GM23338 (cell line): Measurements from ENCODE around the gene PRSS56. TPM values are rescaled to one million over a fixed set of nuclear protein-coding genes. Genes with fewer than 3 reads are reported as not detected.

Experiments used
- ATAC-seq: fragments of 200-7000 bp; cut with Tn5 transposase; 3 replicates; pipeline ENCODE4 v1.9.1; 2020
- DNase-seq: peaks from one replicate; pipeline ENCODE4 v3.0.0-alpha.2; 2015; ENCODE audit warnings: low spot score
- H2AFZ ChIP-seq: fragments of 200-600 bp; sonication (generic); 2 replicates; pipeline ENCODE4 v1.8.0; 2016; ENCODE audit warnings: antibody characterized with exemption, mild to moderate bottlenecking, moderate library complexity
- H3F3A ChIP-seq: fragments of 200-600 bp; sonication (generic); replicated peaks from 2 replicates; pipeline ENCODE4 v1.8.0; 2017; ENCODE audit warnings: antibody characterized with exemption, mixed run types, low read depth
- H3K27ac ChIP-seq: fragments of 200-600 bp; sonication (generic); 2 replicates; pipeline ENCODE4 v1.6.1; 2016; ENCODE audit warnings: low read depth
- H3K27me3 ChIP-seq: fragments of 200-600 bp; sonication (generic); 2 replicates; pipeline ENCODE4 v1.8.0; 2016; ENCODE audit warnings: mild to moderate bottlenecking, mixed run types, moderate library complexity; ENCODE audit not compliant: insufficient read depth
- H3K36me3 ChIP-seq: fragments of 200-600 bp; sonication (generic); 2 replicates; pipeline ENCODE4 v1.8.0; 2016; ENCODE audit warnings: mild to moderate bottlenecking; ENCODE audit not compliant: insufficient read depth
- H3K4me1 ChIP-seq: fragments of 200-600 bp; sonication (generic); 2 replicates; pipeline ENCODE4 v1.8.0; 2016; ENCODE audit warnings: mild to moderate bottlenecking, moderate library complexity; ENCODE audit not compliant: insufficient read depth
- H3K4me2 ChIP-seq: fragments of 200-600 bp; sonication (generic); 2 replicates; pipeline ENCODE4 v1.7.1; 2017; ENCODE audit warnings: mixed run types
- H3K4me3 ChIP-seq: fragments of 200-600 bp; sonication (generic); 2 replicates; pipeline ENCODE4 v1.6.1; 2016; ENCODE audit warnings: mixed run types
- H3K79me2 ChIP-seq: fragments of 200-600 bp; sonication (generic); replicated peaks from 2 replicates; pipeline ENCODE4 v1.8.0; 2017; ENCODE audit warnings: mild to moderate bottlenecking; ENCODE audit not compliant: insufficient read depth
- H3K9me2 ChIP-seq: fragments of 200-600 bp; sonication (generic); 2 replicates; pipeline ENCODE4 v1.8.0; 2017; ENCODE audit not compliant: insufficient read depth
- H4K20me1 ChIP-seq: fragments of 200-600 bp; sonication (generic); replicated peaks from 2 replicates; pipeline ENCODE4 v1.8.0; 2017; ENCODE audit warnings: mild to moderate bottlenecking; ENCODE audit not compliant: insufficient read depth
- H3K27ac Mint-ChIP-seq: 2 replicates; pipeline ENCODE4 v1.8.0; 2020; ENCODE audit warnings: inconsistent platforms, mild to moderate bottlenecking, moderate library complexity, mixed read lengths
- H3K27me3 Mint-ChIP-seq: 3 replicates; pipeline ENCODE4 v1.8.0; 2022; ENCODE audit warnings: low read depth, mild to moderate bottlenecking, moderate library complexity, mixed read lengths, inconsistent platforms; ENCODE audit not compliant: insufficient read depth, poor library complexity
- H3K36me3 Mint-ChIP-seq: 3 replicates; pipeline ENCODE4 v1.8.0; 2021; ENCODE audit warnings: low read depth, mild to moderate bottlenecking, inconsistent platforms, moderate library complexity, mixed read lengths
- H3K4me1 Mint-ChIP-seq: 3 replicates; pipeline ENCODE4 v1.8.0; 2020; ENCODE audit warnings: mild to moderate bottlenecking, inconsistent platforms, mixed read lengths
- H3K4me3 Mint-ChIP-seq: 3 replicates; pipeline ENCODE4 v1.8.0; 2021; ENCODE audit warnings: moderate library complexity, mild to moderate bottlenecking, inconsistent platforms, mixed read lengths
- H3K9me3 Mint-ChIP-seq: 3 replicates; pipeline ENCODE4 v1.8.0; 2020; ENCODE audit warnings: moderate library complexity, mild to moderate bottlenecking, inconsistent platforms, mixed read lengths
- CREB1 ChIP-seq: fragments of 250-450 bp; sonication (Bioruptor Pico); IDR thresholded peaks from 2 replicates; pipeline ENCODE4 v1.5.0; 2020; ENCODE audit warnings: low read depth, mild to moderate bottlenecking, moderate library complexity
- EZH2 ChIP-seq: fragments of 200-600 bp; sonication (generic); IDR thresholded peaks from one replicate; pipeline ENCODE4 v1.8.0; 2017; ENCODE audit warnings: antibody characterized with exemption, mild to moderate bottlenecking, low read depth; ENCODE audit not compliant: unreplicated experiment
- EZH2phosphoT487 ChIP-seq: fragments of 200-600 bp; sonication (generic); IDR thresholded peaks from one replicate; pipeline ENCODE4 v1.8.1; 2018; ENCODE audit warnings: antibody characterized with exemption; ENCODE audit not compliant: unreplicated experiment
- JUNB ChIP-seq: IDR thresholded peaks from one replicate; pipeline ENCODE4 v1.6.1; 2016; ENCODE audit warnings: antibody characterized with exemption; ENCODE audit not compliant: unreplicated experiment
- NANOG ChIP-seq: IDR thresholded peaks from 2 replicates; pipeline ENCODE4 v1.6.1; 2016; ENCODE audit warnings: antibody characterized with exemption, borderline replicate concordance
- POLR2AphosphoS5 ChIP-seq: IDR thresholded peaks from 2 replicates; pipeline ENCODE4 v1.6.1; 2016; ENCODE audit warnings: antibody characterized with exemption, low read depth
- STAT1 ChIP-seq: IDR thresholded peaks from one replicate; pipeline ENCODE4 v1.6.1; 2016; ENCODE audit warnings: antibody characterized with exemption; ENCODE audit not compliant: unreplicated experiment
- ZNF114 ChIP-seq: fragments of 250-450 bp; sonication (Bioruptor Pico); IDR thresholded peaks from 2 replicates; pipeline ENCODE4 v1.5.0; 2020; ENCODE audit warnings: mild to moderate bottlenecking, moderate library complexity
- ZNF331 ChIP-seq: fragments of 250-450 bp; sonication (Bioruptor Pico); IDR thresholded peaks from 2 replicates; pipeline ENCODE4 v1.5.0; 2020; ENCODE audit warnings: low read depth, mild to moderate bottlenecking, moderate library complexity
- polyA plus RNA-seq: library from polyadenylated mRNA; unstranded; fragments of >200 nt; fragmentation: Nextera tagmentation; extraction: Ambion mirVana; gene quantifications from 2 replicates; pipeline ENCODE4 v1.2.1, GENCODE V29; 2016
- total RNA-seq: library from RNA; depleted of rRNA; stranded (reverse); fragments of >200 nt; shearing (Covaris generic); gene quantifications from 2 replicates; pipeline ENCODE4 v1.2.3, GENCODE V29; 2014
- TF ChIP-seq, protein P1 (sequence below): IDR thresholded peaks from one replicate; pipeline ENCODE4 v1.6.1; 2018; ENCODE audit warnings: antibody characterized with exemption; ENCODE audit not compliant: unreplicated experiment
- TF ChIP-seq, protein P2 (sequence below), 2 experiments: fragments of 200-600 bp in 1 of 2; sonication (generic) in 1 of 2; conservative IDR thresholded peaks; 2 replicates each; pipeline versions ENCODE4 v1.5.1 to v1.6.1; 2016 to 2017; ENCODE audit warnings: antibody characterized with exemption in 2 of 2, low read depth in 2 of 2, mild to moderate bottlenecking in 2 of 2, moderate library complexity in 1 of 2
- TF ChIP-seq, protein P3 (sequence below): IDR thresholded peaks from 2 replicates; pipeline ENCODE4 v1.6.1; 2016; ENCODE audit warnings: antibody characterized with exemption
- TF ChIP-seq, protein P4 (sequence below): fragments of 250-450 bp; sonication (Bioruptor Pico); IDR thresholded peaks from 2 replicates; pipeline ENCODE4 v1.5.0; 2020; ENCODE audit warnings: mild to moderate bottlenecking, moderate library complexity

Gene PRSS56
- total and polyA plus RNA-seq, 2 experiments from 2014 or later, result 0.27 to 0.31 TPM

DNA sequence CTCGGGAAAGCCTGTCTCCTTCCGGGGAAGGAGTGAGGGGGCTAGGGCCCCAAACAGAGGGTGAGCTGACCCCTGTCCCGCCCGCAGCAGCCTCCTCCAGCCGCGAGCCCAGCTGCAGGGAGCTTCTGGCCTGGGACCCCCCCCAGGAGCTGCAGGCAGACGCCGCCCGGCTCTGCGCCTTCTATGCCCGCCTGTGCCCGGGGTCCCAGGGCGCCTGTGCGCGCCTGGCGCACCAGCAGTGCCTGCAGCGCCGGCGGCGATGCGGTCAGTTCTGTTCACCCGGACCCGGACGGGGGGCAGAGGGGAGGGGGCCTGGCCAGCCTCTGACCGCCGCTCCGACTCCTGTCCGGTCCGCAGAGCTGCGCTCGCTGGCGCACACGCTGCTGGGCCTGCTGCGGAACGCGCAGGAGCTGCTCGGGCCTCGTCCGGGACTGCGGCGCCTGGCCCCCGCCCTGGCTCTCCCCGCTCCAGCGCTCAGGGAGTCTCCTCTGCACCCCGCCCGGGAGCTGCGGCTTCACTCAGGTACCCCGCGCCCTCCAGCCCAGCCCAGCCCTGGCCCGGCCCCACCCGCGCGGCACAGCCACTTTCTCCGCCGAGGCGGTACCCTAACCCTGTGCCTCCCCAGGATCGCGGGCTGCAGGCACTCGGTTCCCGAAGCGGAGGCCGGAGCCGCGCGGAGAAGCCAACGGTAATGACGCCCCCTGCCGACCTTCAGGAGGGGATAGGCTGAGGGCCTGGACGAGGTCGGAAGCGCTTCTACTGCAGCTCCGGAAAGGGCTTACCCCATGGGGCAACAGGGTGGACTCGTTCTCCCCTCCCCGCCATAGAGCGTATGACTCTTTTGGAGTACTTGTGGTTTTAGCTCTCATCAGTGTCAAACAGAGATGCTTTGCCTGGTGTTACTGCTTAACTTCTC lies 3.8 kb downstream of the PRSS56 start:
- peak overlapping the region; percentile 86 for H3K4me2 ChIP-seq
- H3K27ac Mint-ChIP-seq, result no peak overlapping the region
- H3K27me3 ChIP-seq, result peaks cover 44% of the 10 kb centered on the region
- H3K27me3 Mint-ChIP-seq, result peaks cover 46% of the 10 kb centered on the region
- peak overlapping the region; percentile 83; the same call in 1 of the 2 replicates for H2AFZ ChIP-seq
- no peaks in the 10 kb centered on the region for H3K79me2 ChIP-seq
- H3K4me1 ChIP-seq, result no peaks in the 10 kb centered on the region; the same call in 1 of the 2 replicates
- H3K27ac ChIP-seq, result no peak overlapping the region
- H4K20me1 ChIP-seq, result no peaks in the 10 kb centered on the region
- H3K36me3 Mint-ChIP-seq, result no peaks in the 10 kb centered on the region; the same call in 2 of the 3 replicates
- TF ChIP-seq STAT1, result no peak
- TF ChIP-seq, protein P1, sequence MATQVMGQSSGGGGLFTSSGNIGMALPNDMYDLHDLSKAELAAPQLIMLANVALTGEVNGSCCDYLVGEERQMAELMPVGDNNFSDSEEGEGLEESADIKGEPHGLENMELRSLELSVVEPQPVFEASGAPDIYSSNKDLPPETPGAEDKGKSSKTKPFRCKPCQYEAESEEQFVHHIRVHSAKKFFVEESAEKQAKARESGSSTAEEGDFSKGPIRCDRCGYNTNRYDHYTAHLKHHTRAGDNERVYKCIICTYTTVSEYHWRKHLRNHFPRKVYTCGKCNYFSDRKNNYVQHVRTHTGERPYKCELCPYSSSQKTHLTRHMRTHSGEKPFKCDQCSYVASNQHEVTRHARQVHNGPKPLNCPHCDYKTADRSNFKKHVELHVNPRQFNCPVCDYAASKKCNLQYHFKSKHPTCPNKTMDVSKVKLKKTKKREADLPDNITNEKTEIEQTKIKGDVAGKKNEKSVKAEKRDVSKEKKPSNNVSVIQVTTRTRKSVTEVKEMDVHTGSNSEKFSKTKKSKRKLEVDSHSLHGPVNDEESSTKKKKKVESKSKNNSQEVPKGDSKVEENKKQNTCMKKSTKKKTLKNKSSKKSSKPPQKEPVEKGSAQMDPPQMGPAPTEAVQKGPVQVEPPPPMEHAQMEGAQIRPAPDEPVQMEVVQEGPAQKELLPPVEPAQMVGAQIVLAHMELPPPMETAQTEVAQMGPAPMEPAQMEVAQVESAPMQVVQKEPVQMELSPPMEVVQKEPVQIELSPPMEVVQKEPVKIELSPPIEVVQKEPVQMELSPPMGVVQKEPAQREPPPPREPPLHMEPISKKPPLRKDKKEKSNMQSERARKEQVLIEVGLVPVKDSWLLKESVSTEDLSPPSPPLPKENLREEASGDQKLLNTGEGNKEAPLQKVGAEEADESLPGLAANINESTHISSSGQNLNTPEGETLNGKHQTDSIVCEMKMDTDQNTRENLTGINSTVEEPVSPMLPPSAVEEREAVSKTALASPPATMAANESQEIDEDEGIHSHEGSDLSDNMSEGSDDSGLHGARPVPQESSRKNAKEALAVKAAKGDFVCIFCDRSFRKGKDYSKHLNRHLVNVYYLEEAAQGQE, result no peak
- no peak for TF ChIP-seq POLR2AphosphoS5
- TF ChIP-seq, protein P2, sequence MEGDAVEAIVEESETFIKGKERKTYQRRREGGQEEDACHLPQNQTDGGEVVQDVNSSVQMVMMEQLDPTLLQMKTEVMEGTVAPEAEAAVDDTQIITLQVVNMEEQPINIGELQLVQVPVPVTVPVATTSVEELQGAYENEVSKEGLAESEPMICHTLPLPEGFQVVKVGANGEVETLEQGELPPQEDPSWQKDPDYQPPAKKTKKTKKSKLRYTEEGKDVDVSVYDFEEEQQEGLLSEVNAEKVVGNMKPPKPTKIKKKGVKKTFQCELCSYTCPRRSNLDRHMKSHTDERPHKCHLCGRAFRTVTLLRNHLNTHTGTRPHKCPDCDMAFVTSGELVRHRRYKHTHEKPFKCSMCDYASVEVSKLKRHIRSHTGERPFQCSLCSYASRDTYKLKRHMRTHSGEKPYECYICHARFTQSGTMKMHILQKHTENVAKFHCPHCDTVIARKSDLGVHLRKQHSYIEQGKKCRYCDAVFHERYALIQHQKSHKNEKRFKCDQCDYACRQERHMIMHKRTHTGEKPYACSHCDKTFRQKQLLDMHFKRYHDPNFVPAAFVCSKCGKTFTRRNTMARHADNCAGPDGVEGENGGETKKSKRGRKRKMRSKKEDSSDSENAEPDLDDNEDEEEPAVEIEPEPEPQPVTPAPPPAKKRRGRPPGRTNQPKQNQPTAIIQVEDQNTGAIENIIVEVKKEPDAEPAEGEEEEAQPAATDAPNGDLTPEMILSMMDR (conservative IDR thresholded peaks at IDR 0.05; ENCODE audit: low read depth in 2 of 2), result peak; percentile 64 to 86
- no peak for TF ChIP-seq ZNF114 (CRISPR knock-in tag)
- TF ChIP-seq EZH2, result peak; percentile 40
- TF ChIP-seq JUNB, result no peak
- TF ChIP-seq EZH2phosphoT487, result no peak
- no peak for TF ChIP-seq ZNF331
- TF ChIP-seq NANOG, result no peak
- no peak for TF ChIP-seq CREB1
- TF ChIP-seq, protein P3, sequence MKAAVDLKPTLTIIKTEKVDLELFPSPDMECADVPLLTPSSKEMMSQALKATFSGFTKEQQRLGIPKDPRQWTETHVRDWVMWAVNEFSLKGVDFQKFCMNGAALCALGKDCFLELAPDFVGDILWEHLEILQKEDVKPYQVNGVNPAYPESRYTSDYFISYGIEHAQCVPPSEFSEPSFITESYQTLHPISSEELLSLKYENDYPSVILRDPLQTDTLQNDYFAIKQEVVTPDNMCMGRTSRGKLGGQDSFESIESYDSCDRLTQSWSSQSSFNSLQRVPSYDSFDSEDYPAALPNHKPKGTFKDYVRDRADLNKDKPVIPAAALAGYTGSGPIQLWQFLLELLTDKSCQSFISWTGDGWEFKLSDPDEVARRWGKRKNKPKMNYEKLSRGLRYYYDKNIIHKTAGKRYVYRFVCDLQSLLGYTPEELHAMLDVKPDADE, result no peak; the same call in 1 of the 2 replicates
- TF ChIP-seq, protein P4, sequence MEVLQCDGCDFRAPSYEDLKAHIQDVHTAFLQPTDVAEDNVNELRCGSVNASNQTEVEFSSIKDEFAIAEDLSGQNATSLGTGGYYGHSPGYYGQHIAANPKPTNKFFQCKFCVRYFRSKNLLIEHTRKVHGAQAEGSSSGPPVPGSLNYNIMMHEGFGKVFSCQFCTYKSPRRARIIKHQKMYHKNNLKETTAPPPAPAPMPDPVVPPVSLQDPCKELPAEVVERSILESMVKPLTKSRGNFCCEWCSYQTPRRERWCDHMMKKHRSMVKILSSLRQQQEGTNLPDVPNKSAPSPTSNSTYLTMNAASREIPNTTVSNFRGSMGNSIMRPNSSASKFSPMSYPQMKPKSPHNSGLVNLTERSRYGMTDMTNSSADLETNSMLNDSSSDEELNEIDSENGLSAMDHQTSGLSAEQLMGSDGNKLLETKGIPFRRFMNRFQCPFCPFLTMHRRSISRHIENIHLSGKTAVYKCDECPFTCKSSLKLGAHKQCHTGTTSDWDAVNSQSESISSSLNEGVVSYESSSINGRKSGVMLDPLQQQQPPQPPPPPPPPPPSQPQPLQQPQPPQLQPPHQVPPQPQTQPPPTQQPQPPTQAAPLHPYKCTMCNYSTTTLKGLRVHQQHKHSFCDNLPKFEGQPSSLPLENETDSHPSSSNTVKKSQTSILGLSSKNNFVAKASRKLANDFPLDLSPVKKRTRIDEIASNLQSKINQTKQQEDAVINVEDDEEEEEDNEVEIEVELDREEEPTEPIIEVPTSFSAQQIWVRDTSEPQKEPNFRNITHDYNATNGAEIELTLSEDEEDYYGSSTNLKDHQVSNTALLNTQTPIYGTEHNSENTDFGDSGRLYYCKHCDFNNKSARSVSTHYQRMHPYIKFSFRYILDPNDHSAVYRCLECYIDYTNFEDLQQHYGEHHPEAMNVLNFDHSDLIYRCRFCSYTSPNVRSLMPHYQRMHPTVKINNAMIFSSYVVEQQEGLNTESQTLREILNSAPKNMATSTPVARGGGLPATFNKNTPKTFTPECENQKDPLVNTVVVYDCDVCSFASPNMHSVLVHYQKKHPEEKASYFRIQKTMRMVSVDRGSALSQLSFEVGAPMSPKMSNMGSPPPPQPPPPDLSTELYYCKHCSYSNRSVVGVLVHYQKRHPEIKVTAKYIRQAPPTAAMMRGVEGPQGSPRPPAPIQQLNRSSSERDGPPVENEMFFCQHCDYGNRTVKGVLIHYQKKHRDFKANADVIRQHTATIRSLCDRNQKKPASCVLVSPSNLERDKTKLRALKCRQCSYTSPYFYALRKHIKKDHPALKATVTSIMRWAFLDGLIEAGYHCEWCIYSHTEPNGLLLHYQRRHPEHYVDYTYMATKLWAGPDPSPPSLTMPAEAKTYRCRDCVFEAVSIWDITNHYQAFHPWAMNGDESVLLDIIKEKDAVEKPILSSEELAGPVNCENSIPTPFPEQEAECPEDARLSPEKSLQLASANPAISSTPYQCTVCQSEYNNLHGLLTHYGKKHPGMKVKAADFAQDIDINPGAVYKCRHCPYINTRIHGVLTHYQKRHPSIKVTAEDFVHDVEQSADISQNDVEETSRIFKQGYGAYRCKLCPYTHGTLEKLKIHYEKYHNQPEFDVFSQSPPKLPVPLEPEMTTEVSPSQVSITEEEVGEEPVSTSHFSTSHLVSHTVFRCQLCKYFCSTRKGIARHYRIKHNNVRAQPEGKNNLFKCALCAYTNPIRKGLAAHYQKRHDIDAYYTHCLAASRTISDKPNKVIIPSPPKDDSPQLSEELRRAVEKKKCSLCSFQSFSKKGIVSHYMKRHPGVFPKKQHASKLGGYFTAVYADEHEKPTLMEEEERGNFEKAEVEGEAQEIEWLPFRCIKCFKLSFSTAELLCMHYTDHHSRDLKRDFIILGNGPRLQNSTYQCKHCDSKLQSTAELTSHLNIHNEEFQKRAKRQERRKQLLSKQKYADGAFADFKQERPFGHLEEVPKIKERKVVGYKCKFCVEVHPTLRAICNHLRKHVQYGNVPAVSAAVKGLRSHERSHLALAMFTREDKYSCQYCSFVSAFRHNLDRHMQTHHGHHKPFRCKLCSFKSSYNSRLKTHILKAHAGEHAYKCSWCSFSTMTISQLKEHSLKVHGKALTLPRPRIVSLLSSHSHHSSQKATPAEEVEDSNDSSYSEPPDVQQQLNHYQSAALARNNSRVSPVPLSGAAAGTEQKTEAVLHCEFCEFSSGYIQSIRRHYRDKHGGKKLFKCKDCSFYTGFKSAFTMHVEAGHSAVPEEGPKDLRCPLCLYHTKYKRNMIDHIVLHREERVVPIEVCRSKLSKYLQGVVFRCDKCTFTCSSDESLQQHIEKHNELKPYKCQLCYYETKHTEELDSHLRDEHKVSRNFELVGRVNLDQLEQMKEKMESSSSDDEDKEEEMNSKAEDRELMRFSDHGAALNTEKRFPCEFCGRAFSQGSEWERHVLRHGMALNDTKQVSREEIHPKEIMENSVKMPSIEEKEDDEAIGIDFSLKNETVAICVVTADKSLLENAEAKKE, result no peak
- 0 out of 2 replicates have a peak, but pooled peaks cover 3% of the 10 kb centered on the region for H3F3A ChIP-seq
- H3K9me2 ChIP-seq, result no peaks in the 10 kb centered on the region
- H3K36me3 ChIP-seq, result no peaks in the 10 kb centered on the region
- peaks cover 14% of the 10 kb centered on the region for H3K4me1 Mint-ChIP-seq
- peak; percentile 95 for DNase-seq
- H3K9me3 Mint-ChIP-seq, result no peaks in the 10 kb centered on the region
- peak overlapping the region; percentile 68 for H3K4me3 ChIP-seq
- peak overlapping the region; percentile 59 for H3K4me3 Mint-ChIP-seq
- peak; percentile 70 for ATAC-seq
